Endothelial cell of umbilical vein (primary cell): ENCODE measurements around the gene KIF26A. TPM values are rescaled to one million over a fixed set of nuclear protein-coding genes. Genes with fewer than 3 reads are reported as not detected.

Source experiments
- BruUV-seq: library from RNA; stranded (reverse); fragments of 400-500 nt; replicated peaks from 2 replicates; lab custom pipeline; 2021; lab: Mats Ljungman, UMichigan
- CTCF ChIA-PET: fragments of 300-600, 350-600 bp; sonication (Branson Sonifier 250); formaldehyde crosslinking; loops from one replicate; lab custom pipeline; 2021; ENCODE audit warnings: antibody characterized with exemption, inconsistent platforms; lab: Charles Lee
- POLR2A ChIA-PET: fragments of 300-600, 350-600 bp; sonication (Branson Sonifier 250); formaldehyde crosslinking; loops from one replicate; lab custom pipeline; 2021; ENCODE audit warnings: antibody characterized with exemption, inconsistent platforms; lab: Charles Lee
- DNase-seq: peaks from one replicate; pipeline ENCODE4 v3.0.0-alpha.2; 2011; ENCODE audit warnings: low read depth, low spot score
- FAIRE-seq: peaks from 2 replicates; lab custom pipeline; 2011; peaks lifted over from hg19 to GRCh38; lab: Jason Lieb, UNC
- H2AFZ ChIP-seq: 2 replicates; pipeline ENCODE4 v1.6.0; 2012; ENCODE audit warnings: low read depth, low read length, control low read depth, inconsistent platforms
- H3K27ac ChIP-seq: 2 replicates; pipeline ENCODE4 v1.5.1; 2011; ENCODE audit warnings: low read depth, mild to moderate bottlenecking, control low read depth, low read length, moderate library complexity; ENCODE audit not compliant: insufficient read depth
- H3K27me3 ChIP-seq, 2 experiments: 2 replicates each; pipeline versions ENCODE4 v1.6.0 to v1.6.1; 2011; ENCODE audit warnings: low read length in 2 of 2, mixed read lengths in 1 of 2; ENCODE audit not compliant: control insufficient read depth in 2 of 2, insufficient read depth in 2 of 2
- H3K36me3 ChIP-seq, 2 experiments: 2 replicates in 1 of 2; 3 replicates in 1 of 2; pipeline ENCODE4 v1.5.1; 2011; ENCODE audit warnings: low read length in 2 of 2, mild to moderate bottlenecking in 1 of 2, moderate library complexity in 1 of 2; ENCODE audit not compliant: control insufficient read depth in 2 of 2, insufficient read depth in 2 of 2; ENCODE audit errors: extremely low read depth in 1 of 2
- H3K4me1 ChIP-seq: 3 replicates; pipeline ENCODE4 v1.5.1; 2011; ENCODE audit warnings: mild to moderate bottlenecking, low read length; ENCODE audit not compliant: control insufficient read depth, insufficient read depth; ENCODE audit errors: extremely low read depth
- H3K4me2 ChIP-seq: 2 replicates; pipeline ENCODE4 v1.6.1; 2011; ENCODE audit warnings: low read length, control low read depth, mixed read lengths; ENCODE audit not compliant: insufficient read depth
- H3K4me3 ChIP-seq, 3 experiments: fragments of 200-600 bp in 1 of 3; sonication (generic), shearing (Covaris generic) in 1 of 3; replicated peaks in 1 of 3; 2 replicates each; pipeline ENCODE4 v1.5.1; 2011 to 2016; ENCODE audit warnings: control low read depth in 3 of 3, low read length in 3 of 3, mild to moderate bottlenecking in 2 of 3, inconsistent platforms in 1 of 3, low read depth in 1 of 3, moderate library complexity in 1 of 3; ENCODE audit not compliant: insufficient read depth in 1 of 3
- H3K79me2 ChIP-seq: 2 replicates; pipeline ENCODE4 v1.6.0; 2012; ENCODE audit warnings: low read length, inconsistent platforms; ENCODE audit not compliant: control insufficient read depth, insufficient read depth
- H3K9ac ChIP-seq: replicated peaks from 2 replicates; pipeline ENCODE3; 2011; ENCODE audit warnings: low read length, control low read depth; ENCODE audit not compliant: insufficient read depth; ENCODE audit errors: extremely low read depth
- H3K9me1 ChIP-seq: replicated peaks from 3 replicates; pipeline ENCODE4 v1.6.0; 2011; ENCODE audit warnings: mild to moderate bottlenecking, low read length; ENCODE audit not compliant: control insufficient read depth, insufficient read depth; ENCODE audit errors: extremely low read depth
- H3K9me3 ChIP-seq: replicated peaks from 2 replicates; pipeline ENCODE4 v1.5.1; 2012; ENCODE audit warnings: low read length, inconsistent platforms; ENCODE audit not compliant: control insufficient read depth, insufficient read depth
- H4K20me1 ChIP-seq: replicated peaks from 2 replicates; pipeline ENCODE3; 2011; ENCODE audit warnings: mild to moderate bottlenecking, low read length; ENCODE audit not compliant: control insufficient read depth, insufficient read depth; ENCODE audit errors: extremely low read depth
- CTCF ChIP-seq, 2 donors: IDR thresholded peaks; 1 replicate in 1 of 2; 2 replicates in 1 of 2; pipeline ENCODE4 v1.5.1; 2011; ENCODE audit warnings: low read length in 2 of 2, mild to moderate bottlenecking in 2 of 2, moderate library complexity in 2 of 2, control low read depth in 1 of 2, inconsistent platforms in 1 of 2, low read depth in 1 of 2; ENCODE audit not compliant: insufficient read depth in 1 of 2; ENCODE audit errors: extremely low read depth in 1 of 2
- EZH2 ChIP-seq: IDR thresholded peaks from 2 replicates; pipeline ENCODE4 v1.6.1; 2012; ENCODE audit warnings: borderline replicate concordance, low read depth, mild to moderate bottlenecking, moderate library complexity, low read length, inconsistent platforms; ENCODE audit not compliant: severe bottlenecking
- FOS ChIP-seq: IDR thresholded peaks from 2 replicates; pipeline ENCODE4 v1.6.1; 2011; ENCODE audit warnings: mild to moderate bottlenecking, low read length, moderate library complexity, borderline replicate concordance; ENCODE audit not compliant: insufficient read depth
- GATA2 ChIP-seq: IDR thresholded peaks from 2 replicates; pipeline ENCODE4 v1.7.0; 2011; ENCODE audit warnings: low read depth, mild to moderate bottlenecking, moderate library complexity, mixed read lengths, low read length; ENCODE audit not compliant: insufficient read length, insufficient read depth
- JUN ChIP-seq: IDR thresholded peaks from 2 replicates; pipeline ENCODE4 v1.6.1; 2011; ENCODE audit warnings: borderline replicate concordance, low read depth; ENCODE audit not compliant: insufficient read length, insufficient read depth
- MAX ChIP-seq: IDR thresholded peaks from 2 replicates; pipeline ENCODE4 v1.6.1; 2011; ENCODE audit not compliant: insufficient read depth, insufficient read length
- MYC ChIP-seq: IDR thresholded peaks from one replicate; pipeline ENCODE4 v1.6.1; 2011; ENCODE audit warnings: mild to moderate bottlenecking, low read depth, low read length
- POLR2A ChIP-seq: IDR thresholded peaks from 2 replicates; pipeline ENCODE4 v1.6.1; 2012; ENCODE audit warnings: low read depth, mild to moderate bottlenecking, control low read depth, low read length
- POLR2AphosphoS5 ChIP-seq: IDR thresholded peaks from 2 replicates; pipeline ENCODE4 v1.6.1; 2012; ENCODE audit warnings: low read depth, mild to moderate bottlenecking, control low read depth, low read length, moderate library complexity; ENCODE audit not compliant: insufficient read depth
- dilution Hi-C: fragments of 300-500 bp; cut with MboI; formaldehyde crosslinking; loops from one replicate; pipeline ENCODE4 v1.15.0; 2019; ENCODE audit warnings: low sequenced_read_pairs; ENCODE audit not compliant: extremely low pct_ligation_motif_present
- intact Hi-C: fragments of 100-400 bp; cut with micrococcal nuclease; formaldehyde crosslinking; loops from one replicate; pipeline ENCODE4 v1.10.0; 2022
- polyA plus RNA-seq, 4 experiments: library from polyadenylated mRNA; depleted of rRNA in 3 of 4; stranded (reverse) in 3 of 4; unstranded in 1 of 4; fragments of >200 nt; gene quantifications; 2 replicates each; pipeline versions ENCODE4 v1.2.1 to v1.2.3, GENCODE V29; 2011 to 2012; ENCODE audit warnings: missing spikeins in 1 of 4
- total RNA-seq: library from RNA; stranded (reverse); gene quantifications from 2 replicates; pipeline ENCODE4 v1.2.3, GENCODE V29; 2021

KIF26A gene
- total and polyA plus RNA-seq, 2 donors (not counting 3 experiments of a cell fraction or from before 2014, with no cell fraction given), result 3.6 to 10.7 TPM

GRCh38 chr14:104187931-104188726 is 49.7 kb downstream of the KIF26A start:
- no peak for DNase-seq
- Histone ChIP-seq H3K27ac (no peak overlapping the region), H3K9me1 (no peaks in the 10 kb centered on the region), H3K4me2 (no peak overlapping the region), H2AFZ (no peak overlapping the region), H4K20me1 (no peaks in the 10 kb centered on the region), H3K36me3 (no peaks in the 10 kb centered on the region), H3K27me3 (no peaks in the 10 kb centered on the region), H3K4me3 (no peak overlapping the region), H3K79me2 (no peaks in the 10 kb centered on the region), H3K9ac (no peak overlapping the region), H3K9me3 (no peaks in the 10 kb centered on the region), H3K4me1 (peaks cover 11% of the 10 kb centered on the region)
- no peak for FAIRE-seq
- intact Hi-C loops, result loop anchor here (5.0 to 10.0 kb wide), 2 partner anchors 34 to 247 kb away; no protein-coding TSS in a partner anchor
- BruUV-seq, result no TSS peak
- TF ChIP-seq CTCF (IDR thresholded peaks at IDR 0.05; ENCODE audit: extremely low read depth in 1 of 2, insufficient read depth in 1 of 2, low read depth in 1 of 2, low read length in 2 of 2) (no peak), FOS (no peak), GATA2 (no peak), POLR2A (no peak), EZH2 (no peak), JUN (no peak), MYC (no peak), MAX (no peak), POLR2AphosphoS5 (no peak)
- dilution Hi-C loops, result no loop called here
- CTCF ChIA-PET, result interaction anchor here (0.8 to 2.4 kb wide), 3 partner anchors 13 to 124 kb away, joined by 3 to 9 read pairs (median 3); no protein-coding TSS in a partner anchor
- POLR2A ChIA-PET, result no interaction called here
